OCI-LY1 (cell line): ENCODE data around the gene RAI1.

Experiments
- H2AFZ ChIP-seq: fragments of 200-600 bp; sonication (generic), shearing (Covaris generic); 2 replicates; pipeline ENCODE4 v1.6.0; 2014; ENCODE audit warnings: antibody characterized with exemption, mild to moderate bottlenecking, low read length
- H3F3A ChIP-seq: fragments of 200-600 bp; sonication (generic), shearing (Covaris generic); 2 replicates; pipeline ENCODE4 v1.6.0; 2014; ENCODE audit warnings: mild to moderate bottlenecking, antibody characterized with exemption, low read length, moderate library complexity; ENCODE audit not compliant: insufficient read depth
- H3K27ac ChIP-seq: fragments of 200-600 bp; sonication (generic); 2 replicates; pipeline ENCODE4 v1.5.1; 2014; ENCODE audit warnings: low read length, mixed run types, mild to moderate bottlenecking, low read depth; ENCODE audit not compliant: poor library complexity, severe bottlenecking
- H3K27me3 ChIP-seq: fragments of 200-600 bp; sonication (generic); 2 replicates; pipeline ENCODE4 v1.6.0; 2014; ENCODE audit warnings: antibody characterized with exemption, mild to moderate bottlenecking, low read length, moderate library complexity; ENCODE audit not compliant: insufficient read depth
- H3K36me3 ChIP-seq: fragments of 200-600 bp; sonication (generic); 2 replicates; pipeline ENCODE4 v1.6.1; 2014; ENCODE audit warnings: mild to moderate bottlenecking, antibody characterized with exemption, low read length, moderate library complexity, mixed read lengths; ENCODE audit not compliant: insufficient read depth
- H3K4me1 ChIP-seq: fragments of 200-600 bp; sonication (generic); 2 replicates; pipeline ENCODE4 v1.5.1; 2014; ENCODE audit warnings: mild to moderate bottlenecking, low read length, moderate library complexity; ENCODE audit not compliant: insufficient read depth, severe bottlenecking
- H3K4me2 ChIP-seq: fragments of 200-600 bp; sonication (generic), shearing (Covaris generic); 2 replicates; pipeline ENCODE4 v1.6.1; 2014; ENCODE audit warnings: low read length
- H3K4me3 ChIP-seq: fragments of 200-600 bp; sonication (generic); 2 replicates; pipeline ENCODE4 v1.5.1; 2014; ENCODE audit warnings: low read length, low read depth, mild to moderate bottlenecking, mixed read lengths; ENCODE audit not compliant: poor library complexity, severe bottlenecking
- H3K79me2 ChIP-seq: fragments of 200-600 bp; shearing (Covaris generic); 2 replicates; pipeline ENCODE4 v1.6.1; 2016; ENCODE audit warnings: mixed run types, low read length, mixed read lengths; ENCODE audit not compliant: insufficient read depth
- H3K9ac ChIP-seq: fragments of 200-600 bp; sonication (generic), shearing (Covaris generic); 2 replicates; pipeline ENCODE4 v1.6.1; 2014; ENCODE audit warnings: mild to moderate bottlenecking, low read length, mixed read lengths
- H3K9me2 ChIP-seq: fragments of 200-600 bp; sonication (generic), shearing (Covaris generic); 2 replicates; pipeline ENCODE4 v1.6.1; 2014; ENCODE audit warnings: low read depth, mild to moderate bottlenecking, low read length, mixed read lengths
- H3K9me3 ChIP-seq: fragments of 200-600 bp; shearing (Covaris generic); 2 replicates; pipeline ENCODE4 v1.6.1; 2014; ENCODE audit warnings: low read length, mixed read lengths
- H4K20me1 ChIP-seq: fragments of 200-600 bp; sonication (generic), shearing (Covaris generic); 2 replicates; pipeline ENCODE4 v1.6.0; 2016; ENCODE audit warnings: mild to moderate bottlenecking, low read length; ENCODE audit not compliant: insufficient read depth
- CTCF ChIP-seq: fragments of 200-600 bp; sonication (generic), shearing (Covaris generic); IDR thresholded peaks from 2 replicates; pipeline ENCODE4 v1.5.1; 2017; ENCODE audit warnings: mild to moderate bottlenecking, antibody characterized with exemption, low read length, moderate library complexity, mixed read lengths
- EZH2 ChIP-seq: fragments of 200-600 bp; sonication (generic), shearing (Covaris generic); IDR thresholded peaks from 2 replicates; pipeline ENCODE4 v1.8.0; 2017; ENCODE audit warnings: borderline replicate concordance, mixed run types, mild to moderate bottlenecking, antibody characterized with exemption, low read length, moderate library complexity, mixed read lengths

The RAI1 gene

DNA sequence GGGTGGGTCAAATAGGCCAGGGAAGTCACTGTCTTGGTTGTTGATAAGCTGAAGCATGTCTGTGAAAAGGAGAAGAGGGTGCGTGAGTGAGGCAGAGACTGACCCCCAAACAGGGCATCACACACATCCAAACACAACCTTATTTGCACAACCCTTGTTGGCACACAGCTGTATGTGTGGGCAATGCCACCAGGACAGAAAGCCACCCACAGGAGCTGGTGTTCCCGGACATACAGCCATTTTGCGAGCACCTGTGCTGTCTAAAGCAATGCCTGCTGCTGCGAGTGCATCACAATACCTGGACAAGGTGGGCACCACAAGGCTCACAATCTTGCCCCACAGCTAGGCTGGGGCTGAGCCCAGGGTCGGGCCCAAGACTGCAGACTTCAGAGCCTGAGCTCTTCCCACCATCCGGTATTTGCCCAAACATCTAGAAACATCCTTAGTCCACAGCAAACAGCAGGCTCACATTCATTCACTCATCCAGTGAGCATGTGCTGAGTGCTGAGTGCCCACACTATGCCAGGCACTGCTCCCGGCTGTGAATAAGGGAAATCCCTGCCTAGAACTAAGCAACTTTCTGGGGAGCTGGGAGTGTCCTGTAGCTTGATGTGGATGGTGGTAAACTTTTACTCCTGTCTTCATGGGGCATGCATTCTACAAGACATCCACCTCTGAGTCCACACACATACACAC lies 139.4 kb downstream of the RAI1 start:
- H3K4me3 ChIP-seq = peak overlapping the region; percentile 79
- H3K4me1 ChIP-seq = peaks cover 61% of the 10 kb centered on the region
- peak overlapping the region; percentile 65 for H3K27ac ChIP-seq
- H3K4me2 ChIP-seq = peak overlapping the region; percentile 95
- no peak overlapping the region for H2AFZ ChIP-seq
- H3K79me2 ChIP-seq = peaks cover 5% of the 10 kb centered on the region; the same call in 1 of the 2 replicates
- no peaks in the 10 kb centered on the region for H4K20me1 ChIP-seq
- H3K36me3 ChIP-seq = peaks cover 46% of the 10 kb centered on the region
- no peaks in the 10 kb centered on the region for H3K9me2 ChIP-seq
- H3F3A ChIP-seq = no peaks in the 10 kb centered on the region
- H3K27me3 ChIP-seq = no peaks in the 10 kb centered on the region
- peak overlapping the region; percentile 77; the same call in 1 of the 2 replicates for H3K9ac ChIP-seq
- no peak for TF ChIP-seq CTCF
- TF ChIP-seq EZH2 = no peak
- no peaks in the 10 kb centered on the region for H3K9me3 ChIP-seq

- Histone ChIP-seq H3K4me3 (peak overlapping the region; percentile 79), H3K9ac (peak overlapping the region; percentile 77), H3K27ac (peak overlapping the region; percentile 75), H3K27me3 (no peaks in the 10 kb centered on the region), H3K9me2 (no peaks in the 10 kb centered on the region), H4K20me1 (no peaks in the 10 kb centered on the region), H3K9me3 (no peaks in the 10 kb centered on the region), H3K4me2 (peak overlapping the region; percentile 95), H3K79me2 (peaks cover 5% of the 10 kb centered on the region; the same call in 1 of the 2 replicates), H2AFZ (no peak overlapping the region), H3K36me3 (peaks cover 38% of the 10 kb centered on the region), H3F3A (no peaks in the 10 kb centered on the region), H3K4me1 (peaks cover 77% of the 10 kb centered on the region)
- TF ChIP-seq EZH2 = no peak
- no peak for TF ChIP-seq CTCF
Observed at GRCh38 chr17:17822189-17822588, 140.9 kb downstream of the RAI1 start.

GRCh38 chr17:17822616-17823015 lies 141.4 kb downstream of the RAI1 start:
- Histone ChIP-seq H3K4me3 (peak overlapping the region; percentile 79), H3K4me1 (peaks cover 81% of the 10 kb centered on the region), H3K27ac (peak overlapping the region; percentile 75), H3K9me3 (no peaks in the 10 kb centered on the region), H3K9me2 (no peaks in the 10 kb centered on the region), H3K27me3 (no peaks in the 10 kb centered on the region), H3K4me2 (peak overlapping the region; percentile 95), H3F3A (no peaks in the 10 kb centered on the region), H4K20me1 (no peaks in the 10 kb centered on the region), H2AFZ (no peak overlapping the region), H3K9ac (peak overlapping the region; percentile 77), H3K79me2 (peaks cover 5% of the 10 kb centered on the region; the same call in 1 of the 2 replicates), H3K36me3 (peaks cover 36% of the 10 kb centered on the region)
- TF ChIP-seq EZH2 = no peak
- TF ChIP-seq CTCF = no peak
